Calu3 (cell line): Measurements from ENCODE around the gene GGT6. TPM values are rescaled to one million over a fixed set of nuclear protein-coding genes. Genes with fewer than 3 reads are reported as not detected.

Source experiments
- BruUV-seq: library from RNA; stranded (reverse); fragments of 400-500 nt; replicated peaks from 2 replicates; lab custom pipeline; 2021; lab: Mats Ljungman, UMichigan
- CTCF ChIA-PET: fragments of 300-600 bp; sonication (Branson Sonifier 250); formaldehyde crosslinking; loops from one replicate; lab custom pipeline; 2022; ENCODE audit warnings: antibody characterized with exemption; lab: Charles Lee
- DNase-seq: peaks from one replicate; pipeline ENCODE4 v3.0.0; 2022
- H3K27ac Mint-ChIP-seq: one replicate; pipeline ENCODE4 v1.8.0; 2022; ENCODE audit warnings: mixed read lengths; ENCODE audit not compliant: unreplicated experiment
- H3K27me3 Mint-ChIP-seq: one replicate; pipeline ENCODE4 v1.8.0; 2022; ENCODE audit warnings: mixed read lengths; ENCODE audit not compliant: unreplicated experiment
- H3K36me3 Mint-ChIP-seq: one replicate; pipeline ENCODE4 v1.8.0; 2022; ENCODE audit warnings: mild to moderate bottlenecking, moderate library complexity, mixed read lengths; ENCODE audit not compliant: insufficient read depth, unreplicated experiment
- H3K4me1 Mint-ChIP-seq: one replicate; pipeline ENCODE4 v1.8.0; 2022; ENCODE audit warnings: mild to moderate bottlenecking, low read depth, mixed read lengths; ENCODE audit not compliant: unreplicated experiment
- H3K4me3 Mint-ChIP-seq: one replicate; pipeline ENCODE4 v1.8.0; 2022; ENCODE audit warnings: mild to moderate bottlenecking, low read depth, moderate library complexity, mixed read lengths; ENCODE audit not compliant: unreplicated experiment
- H3K9me3 Mint-ChIP-seq: one replicate; pipeline ENCODE4 v1.8.0; 2022; ENCODE audit warnings: low read depth, mixed read lengths; ENCODE audit not compliant: unreplicated experiment
- intact Hi-C: fragments of 100-400 bp; cut with micrococcal nuclease; formaldehyde crosslinking; loops from one replicate; pipeline ENCODE4 v1.10.0; 2022; ENCODE audit not compliant: unreplicated experiment
- total RNA-seq: library from RNA; stranded (reverse); gene quantifications from 2 replicates; pipeline ENCODE4 v1.2.3, GENCODE V29; 2022
- TF ChIP-seq, protein P1 (sequence below): fragments of 200-600 bp; IDR thresholded peaks from one replicate; pipeline ENCODE4 v1.8.0; 2022; ENCODE audit warnings: antibody characterized with exemption; ENCODE audit not compliant: unreplicated experiment

GGT6 gene
- total RNA-seq, 1 experiment from 2014 or later = 1.1 TPM

DNA sequence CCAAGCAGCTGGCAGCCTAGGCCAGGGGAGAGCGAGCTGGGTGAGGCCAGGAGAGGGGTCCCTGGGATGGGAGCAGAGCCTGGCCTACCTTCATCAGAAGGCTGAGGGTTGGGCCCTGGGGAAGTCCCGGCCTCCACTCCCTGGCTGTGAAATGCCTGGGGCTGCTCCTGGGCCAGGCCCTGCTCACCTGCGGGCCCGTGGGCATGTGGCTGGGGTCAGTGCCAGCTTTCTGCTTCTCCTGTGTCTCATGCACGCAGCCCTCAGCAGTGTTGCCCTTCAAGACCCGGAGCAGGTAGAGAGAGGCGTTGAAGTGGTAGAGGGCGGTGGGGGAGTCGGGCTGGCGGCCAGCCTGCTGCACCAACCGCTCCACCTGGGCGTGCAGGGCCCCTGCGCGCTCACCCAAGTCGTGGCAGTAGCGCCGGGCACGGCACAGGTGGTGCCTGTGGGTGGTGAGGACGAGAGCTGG is 17.6 kb downstream of the GGT6 start:
- BruUV-seq = no TSS peak
- Mint-ChIP-seq H3K36me3 (peaks cover 83% of the 10 kb centered on the region), H3K4me1 (peaks cover 14% of the 10 kb centered on the region), H3K27ac (peak overlapping the region; percentile 50), H3K9me3 (no peaks in the 10 kb centered on the region), H3K4me3 (no peak overlapping the region), H3K27me3 (no peaks in the 10 kb centered on the region)
- TF ChIP-seq, protein P1, sequence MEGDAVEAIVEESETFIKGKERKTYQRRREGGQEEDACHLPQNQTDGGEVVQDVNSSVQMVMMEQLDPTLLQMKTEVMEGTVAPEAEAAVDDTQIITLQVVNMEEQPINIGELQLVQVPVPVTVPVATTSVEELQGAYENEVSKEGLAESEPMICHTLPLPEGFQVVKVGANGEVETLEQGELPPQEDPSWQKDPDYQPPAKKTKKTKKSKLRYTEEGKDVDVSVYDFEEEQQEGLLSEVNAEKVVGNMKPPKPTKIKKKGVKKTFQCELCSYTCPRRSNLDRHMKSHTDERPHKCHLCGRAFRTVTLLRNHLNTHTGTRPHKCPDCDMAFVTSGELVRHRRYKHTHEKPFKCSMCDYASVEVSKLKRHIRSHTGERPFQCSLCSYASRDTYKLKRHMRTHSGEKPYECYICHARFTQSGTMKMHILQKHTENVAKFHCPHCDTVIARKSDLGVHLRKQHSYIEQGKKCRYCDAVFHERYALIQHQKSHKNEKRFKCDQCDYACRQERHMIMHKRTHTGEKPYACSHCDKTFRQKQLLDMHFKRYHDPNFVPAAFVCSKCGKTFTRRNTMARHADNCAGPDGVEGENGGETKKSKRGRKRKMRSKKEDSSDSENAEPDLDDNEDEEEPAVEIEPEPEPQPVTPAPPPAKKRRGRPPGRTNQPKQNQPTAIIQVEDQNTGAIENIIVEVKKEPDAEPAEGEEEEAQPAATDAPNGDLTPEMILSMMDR = no peak
- CTCF ChIA-PET = no interaction called here
- intact Hi-C loops = no loop called here
- no peak for DNase-seq

- Mint-ChIP-seq H3K36me3 (peaks cover 87% of the 10 kb centered on the region), H3K4me1 (peaks cover 14% of the 10 kb centered on the region), H3K9me3 (no peaks in the 10 kb centered on the region), H3K27ac (peak overlapping the region; percentile 50), H3K27me3 (no peaks in the 10 kb centered on the region), H3K4me3 (no peak overlapping the region)
- intact Hi-C loops = no loop called here
- no TSS peak for BruUV-seq
- DNase-seq = no peak
- TF ChIP-seq, protein P1 = no peak
- CTCF ChIA-PET = no interaction called here
Measured at GRCh38 chr17:4542003-4542725, 18.2 kb downstream of the GGT6 start.

DNA sequence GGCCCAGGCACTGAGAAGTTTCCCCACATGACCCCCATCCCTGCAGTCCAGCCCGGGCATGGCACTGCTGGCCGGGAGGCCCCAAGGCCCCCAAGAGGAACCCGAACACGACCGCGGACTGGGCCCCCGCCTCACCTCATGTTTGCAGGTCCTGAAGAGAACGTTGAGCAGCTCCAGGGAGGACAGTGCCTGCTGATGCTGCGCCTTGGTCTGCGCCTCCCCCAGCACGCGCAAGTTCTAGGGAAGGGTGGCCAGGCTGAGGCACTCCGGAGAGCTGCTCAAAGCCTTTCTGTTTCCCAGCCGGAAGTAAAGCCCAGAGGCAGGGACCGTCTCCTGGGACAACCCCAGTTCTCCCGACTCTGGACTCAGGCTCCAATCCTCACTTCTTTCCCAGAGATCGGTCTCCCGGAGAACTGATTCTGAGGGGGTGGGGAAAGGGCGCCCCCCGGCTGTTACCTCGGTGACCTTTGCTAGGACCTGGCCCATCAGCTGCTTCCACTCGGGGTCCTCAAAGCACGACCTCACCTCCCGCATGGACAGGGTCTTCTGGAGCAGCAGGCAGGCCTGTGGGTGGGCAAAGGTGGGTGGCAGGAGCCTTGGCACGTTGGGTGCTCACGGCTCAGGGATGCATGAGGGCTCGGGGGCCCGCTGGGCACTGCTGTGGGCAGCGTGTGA is 18.9 kb downstream of the GGT6 start:
- intact Hi-C loops = no loop called here
- Mint-ChIP-seq H3K27me3 (no peaks in the 10 kb centered on the region), H3K4me1 (peaks cover 14% of the 10 kb centered on the region), H3K4me3 (no peak overlapping the region), H3K36me3 (peaks cover 85% of the 10 kb centered on the region), H3K9me3 (no peaks in the 10 kb centered on the region), H3K27ac (peak overlapping the region; percentile 23)
- CTCF ChIA-PET = no interaction called here
- TF ChIP-seq, protein P1 = no peak
- DNase-seq = no peak
- no TSS peak for BruUV-seq

GRCh38 chr17:4540687-4541327 is 19.6 kb downstream of the GGT6 start:
- TF ChIP-seq, protein P1 = no peak
- no peak for DNase-seq
- no peaks in the 10 kb centered on the region for H3K27me3 Mint-ChIP-seq
- peaks cover 14% of the 10 kb centered on the region for H3K4me1 Mint-ChIP-seq
- no TSS peak for BruUV-seq
- H3K27ac Mint-ChIP-seq = peak overlapping the region; percentile 23
- H3K9me3 Mint-ChIP-seq = no peaks in the 10 kb centered on the region
- intact Hi-C loops = no loop called here
- no peak overlapping the region for H3K4me3 Mint-ChIP-seq
- H3K36me3 Mint-ChIP-seq = peaks cover 85% of the 10 kb centered on the region
- CTCF ChIA-PET = no interaction called here
